Coronary artery (tissue), 2 donors: ENCODE data around the gene AK9.

Experiments used
- DNase-seq: peaks from one replicate; pipeline ENCODE4 v3.0.0-alpha.2; 2017; ENCODE audit warnings: low spot score
- H3K27ac ChIP-seq, 2 donors: fragments of 200-600 bp; sonication (generic); one replicate each; pipeline ENCODE4 v1.5.1; 2016 to 2019
- H3K4me3 ChIP-seq: fragments of 200-600 bp; sonication (generic); 2 replicates; pipeline ENCODE4 v1.5.1; 2016; ENCODE audit warnings: mild to moderate bottlenecking, moderate library complexity
- CTCF ChIP-seq: fragments of 200-600 bp; sonication (generic); IDR thresholded peaks from one replicate; pipeline ENCODE4 v1.5.1; 2019; ENCODE audit warnings: antibody characterized with exemption

The AK9 gene

DNA sequence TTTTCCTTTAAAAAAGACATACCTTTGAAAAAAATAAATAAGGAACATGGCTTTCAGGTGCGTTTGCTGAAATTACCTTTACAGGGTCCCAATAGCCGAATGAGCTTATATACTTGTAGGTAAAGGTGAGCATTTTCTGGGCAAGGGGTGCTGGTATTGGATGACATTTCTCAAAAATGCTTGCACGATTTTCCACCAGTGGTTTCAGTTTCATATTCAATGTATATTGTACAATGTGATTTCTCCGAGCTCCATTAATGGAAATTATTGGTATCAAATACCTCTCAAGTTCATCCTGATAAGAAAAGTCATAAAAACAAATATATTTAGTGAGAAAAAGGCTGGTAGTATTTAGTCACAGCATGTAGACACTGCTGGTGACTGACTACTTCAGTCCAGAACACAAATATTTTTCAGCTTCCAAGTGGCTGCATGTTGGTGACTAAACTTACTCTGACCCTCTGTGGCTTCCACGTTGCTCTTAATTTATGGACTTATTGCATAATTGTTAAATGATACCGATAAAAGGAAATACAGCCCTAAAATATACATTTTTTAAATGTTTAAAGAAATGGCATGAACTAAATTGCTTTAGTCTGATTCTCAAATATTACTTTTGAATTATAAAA, 175.1 kb downstream of the AK9 start:
- no peak for TF ChIP-seq CTCF
- Histone ChIP-seq H3K27ac (no peak overlapping the region), H3K4me3 (no peak overlapping the region)
- DNase-seq: no peak

- no peak overlapping the region for H3K4me3 ChIP-seq
- DNase-seq: no peak
- no peak overlapping the region for H3K27ac ChIP-seq
- TF ChIP-seq CTCF: no peak
Measured at GRCh38 chr6:109514946-109515345, 176.1 kb downstream of the AK9 start.

DNA sequence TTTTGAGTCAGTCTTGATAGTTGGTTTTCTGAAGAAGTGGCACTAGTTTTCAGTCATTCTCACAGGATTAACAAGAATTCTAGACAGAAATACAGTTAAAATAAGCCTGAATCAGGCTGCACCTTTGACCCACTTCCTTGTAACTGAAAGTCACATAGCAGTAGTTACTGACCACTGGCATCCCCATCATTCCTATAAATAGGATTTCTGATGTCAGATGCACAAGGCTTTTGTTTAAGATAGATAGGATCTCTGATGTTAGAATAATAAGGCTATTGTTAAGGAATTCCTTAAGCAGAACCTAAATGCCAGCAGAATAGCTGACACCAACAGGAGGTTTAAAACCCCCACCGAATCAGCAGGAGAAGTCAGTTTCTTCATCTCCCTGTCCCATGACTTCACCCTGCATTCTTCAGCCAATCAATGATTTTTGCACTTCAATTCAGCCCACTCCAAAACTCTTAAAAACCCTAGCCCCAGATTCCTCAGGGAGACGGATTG, 177.4 kb downstream of the AK9 start:
- DNase-seq: no peak
- H3K27ac ChIP-seq: no peak overlapping the region
- no peak for TF ChIP-seq CTCF
- H3K4me3 ChIP-seq: no peak overlapping the region

GRCh38 chr6:109512271-109512817, 178.7 kb downstream of the AK9 start:
- Histone ChIP-seq H3K27ac (no peak overlapping the region), H3K4me3 (no peak overlapping the region)
- TF ChIP-seq CTCF: no peak
- no peak for DNase-seq

- DNase-seq: no peak
- TF ChIP-seq CTCF: no peak
Measured at GRCh38 chr6:109511832-109512231, 179.2 kb downstream of the AK9 start.

DNA sequence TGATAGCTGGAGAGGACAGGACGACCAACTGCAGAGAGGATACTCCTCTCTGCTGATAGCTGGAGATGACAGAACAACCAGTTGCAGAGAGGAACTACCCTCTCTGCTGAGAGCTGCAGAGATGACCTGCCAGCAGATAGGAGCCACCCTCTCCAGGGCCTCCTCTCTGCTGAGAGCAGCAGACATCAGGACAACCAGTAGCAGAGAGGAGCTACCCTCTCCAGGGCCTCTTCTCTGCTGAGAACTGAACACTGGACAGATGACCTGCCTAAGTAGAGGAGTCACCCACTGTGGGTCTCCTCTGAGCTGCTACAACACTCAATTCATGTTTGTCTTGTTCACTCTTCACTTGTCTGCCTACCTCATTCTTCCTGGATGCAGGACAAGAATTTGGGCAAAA, 180.6 kb downstream of the AK9 start:
- no peak overlapping the region for H3K27ac ChIP-seq
- TF ChIP-seq CTCF: no peak
- no peak overlapping the region for H3K4me3 ChIP-seq
- no peak for DNase-seq

More at GRCh38 chr6:109511832-109512231, 179.2 kb downstream of the AK9 start:
- no peak overlapping the region for H3K4me3 ChIP-seq
- no peak overlapping the region for H3K27ac ChIP-seq
